Measurements from ENCODE around the gene NEK10.

The NEK10 gene

DNA sequence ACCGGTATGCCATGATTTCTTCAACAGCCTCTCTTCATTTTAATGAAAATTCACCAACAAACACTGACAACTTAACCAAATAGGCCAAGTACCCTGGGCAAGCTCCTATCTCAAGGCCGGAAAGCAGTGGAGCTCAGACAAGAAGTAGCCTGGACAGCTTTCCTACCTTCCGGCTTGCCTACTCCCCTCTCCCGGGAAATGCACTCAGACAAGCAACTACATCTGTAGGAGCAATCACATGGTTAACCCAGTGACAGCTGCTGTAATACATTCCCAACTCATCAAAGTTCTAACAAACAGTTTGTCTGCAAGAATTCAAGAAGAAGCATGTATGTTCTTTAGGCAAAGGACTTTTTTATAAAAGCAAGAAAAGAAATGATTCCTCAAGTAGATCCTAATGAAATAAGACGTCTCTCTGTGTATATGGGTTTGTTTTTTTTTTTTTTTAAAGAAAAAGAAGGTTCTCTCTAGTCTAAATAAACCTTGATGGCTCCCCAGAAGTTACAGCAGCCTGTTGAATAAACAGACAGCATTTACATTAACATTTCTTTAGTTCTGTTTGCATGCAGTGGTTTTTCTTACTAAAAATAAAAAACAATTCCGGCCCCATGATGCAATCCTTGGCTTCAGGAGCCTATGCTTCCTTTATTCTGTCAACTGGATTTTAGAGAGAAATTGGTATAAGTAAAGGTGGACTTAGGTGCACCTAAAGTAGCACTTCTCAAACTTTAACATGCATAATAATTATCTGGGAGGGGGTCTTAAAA lies 278.7 kb downstream of the NEK10 start:
- no peak for DNase-seq

DNA sequence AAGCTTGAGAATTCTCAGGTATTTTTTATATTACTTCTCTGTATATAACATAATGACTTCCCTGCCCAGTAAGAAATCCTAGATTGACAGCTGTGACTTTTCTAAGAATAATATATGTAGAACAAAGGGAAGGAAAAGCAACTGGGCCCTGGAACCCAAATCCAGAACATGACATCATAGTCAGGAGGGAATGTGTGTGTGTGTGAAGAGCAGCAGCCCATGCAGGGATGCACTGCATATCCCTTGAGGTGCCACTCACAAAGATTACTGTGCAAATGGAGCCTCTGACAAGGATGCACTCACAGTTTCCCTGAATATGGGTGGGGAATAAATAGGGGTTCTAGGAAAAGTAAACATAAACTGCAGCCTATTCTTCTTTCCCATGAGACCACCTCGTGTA lies 279.5 kb downstream of the NEK10 start:
- no peak for DNase-seq

DNA sequence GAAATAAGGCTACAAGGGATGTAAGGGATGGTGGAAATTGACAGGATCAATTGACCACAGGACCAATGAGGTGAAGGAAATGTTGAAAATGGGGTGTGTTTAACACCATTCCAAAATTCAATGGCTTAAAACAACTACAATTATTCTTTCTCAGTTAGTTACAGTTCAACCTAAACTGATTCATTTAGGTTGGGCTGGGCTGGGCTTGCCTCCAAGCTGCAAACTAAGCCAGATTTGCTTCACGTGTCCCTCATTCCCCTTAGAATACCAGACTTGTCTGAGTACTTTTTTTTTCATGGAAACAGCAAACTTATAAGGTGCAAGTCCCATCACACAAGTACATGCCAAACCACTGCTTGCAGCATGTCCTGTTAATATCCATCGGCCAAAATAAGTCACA lies 280.1 kb downstream of the NEK10 start:
- DNase-seq = no peak

DNA sequence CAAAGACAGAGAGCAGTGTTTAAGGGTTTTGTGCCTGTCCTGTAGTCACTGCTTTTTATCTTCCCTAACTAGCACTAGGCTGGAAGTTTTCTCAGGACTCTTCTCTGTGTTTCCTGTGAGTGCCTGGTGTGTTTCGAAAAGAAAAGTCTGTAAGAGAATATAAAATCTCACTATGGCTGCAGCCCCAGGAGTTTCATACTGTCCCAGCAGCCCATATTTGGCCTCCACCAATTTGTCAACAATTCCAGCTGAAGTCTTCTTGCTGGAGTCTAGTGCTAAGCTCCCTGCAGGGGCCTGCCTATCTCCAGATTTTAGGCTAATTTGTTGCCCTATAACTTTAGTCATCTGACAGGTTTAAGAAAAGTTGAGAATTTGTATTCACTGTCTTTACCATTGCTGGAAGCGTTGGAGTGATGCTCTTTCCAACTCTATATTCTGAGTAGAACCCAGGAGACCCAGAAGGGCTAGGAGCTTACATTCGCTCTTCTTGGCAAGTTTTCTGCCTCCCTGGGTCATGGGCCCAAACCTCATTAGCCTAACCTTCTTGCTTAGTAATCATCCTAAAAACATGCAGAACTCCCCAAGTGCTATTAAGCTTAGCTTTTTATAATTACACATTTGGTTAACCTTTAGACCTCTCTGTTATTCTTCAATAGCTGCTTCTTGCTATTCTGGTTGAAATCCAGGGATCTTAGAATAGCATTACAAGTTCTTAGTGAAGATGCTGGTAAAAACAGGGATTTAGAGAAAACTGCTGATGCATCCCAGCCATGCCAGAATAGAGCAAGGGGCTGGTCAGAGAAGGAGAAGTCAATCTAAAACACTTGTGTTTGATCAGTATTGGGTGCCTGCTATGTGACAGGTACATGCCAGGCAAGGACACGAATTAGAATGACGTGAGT lies 283.1 kb downstream of the NEK10 start:
- no peak for DNase-seq

DNA sequence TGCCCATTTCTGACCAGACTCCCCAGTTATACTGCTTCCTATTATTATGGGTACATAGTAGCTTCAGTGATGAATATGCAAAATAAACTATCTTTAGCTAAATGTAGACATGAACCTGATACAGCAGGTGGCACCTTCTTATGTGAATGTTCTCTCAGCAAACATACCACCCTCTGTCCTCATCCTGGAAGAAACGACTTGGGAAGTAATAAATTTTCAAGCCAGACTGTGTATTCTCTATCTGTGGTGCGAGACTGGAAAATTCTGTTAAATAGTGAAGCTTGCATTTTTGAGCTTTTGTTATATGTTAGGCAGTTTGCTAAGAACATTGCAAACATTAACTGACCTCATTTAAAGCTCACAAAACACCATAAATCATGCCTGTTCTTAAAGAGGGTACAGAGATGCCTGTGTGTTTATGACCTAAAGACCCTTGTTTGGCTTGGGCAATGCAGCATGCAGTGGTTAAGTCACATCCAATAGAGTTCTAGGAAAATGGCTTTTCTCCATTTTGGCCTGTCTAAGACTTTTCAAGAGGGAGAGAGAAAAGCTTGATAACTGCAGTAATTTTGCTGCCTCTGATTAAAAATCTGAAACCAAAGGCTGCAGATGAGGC lies 287.1 kb downstream of the NEK10 start:
- DNase-seq = no peak

DNA sequence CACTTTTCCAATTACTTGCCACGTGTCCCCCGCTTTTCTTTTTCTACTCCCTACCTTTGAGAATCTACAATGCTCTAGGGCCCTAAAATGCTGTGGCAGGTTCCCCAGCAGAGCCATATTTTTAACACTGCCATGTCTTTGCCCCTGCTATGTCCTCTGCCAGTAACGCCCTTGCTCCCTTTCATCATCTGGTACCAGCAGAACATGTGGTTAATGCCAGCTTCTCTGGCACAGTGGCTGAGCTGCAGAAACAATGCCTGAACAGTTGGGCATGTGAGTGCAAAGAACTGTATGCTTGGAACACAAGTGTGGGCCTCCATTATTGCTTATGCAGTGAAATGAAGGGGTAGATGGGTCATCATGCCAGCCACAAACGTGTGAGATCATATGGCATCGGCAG lies 287.6 kb downstream of the NEK10 start:
- DNase-seq = no peak

DNA sequence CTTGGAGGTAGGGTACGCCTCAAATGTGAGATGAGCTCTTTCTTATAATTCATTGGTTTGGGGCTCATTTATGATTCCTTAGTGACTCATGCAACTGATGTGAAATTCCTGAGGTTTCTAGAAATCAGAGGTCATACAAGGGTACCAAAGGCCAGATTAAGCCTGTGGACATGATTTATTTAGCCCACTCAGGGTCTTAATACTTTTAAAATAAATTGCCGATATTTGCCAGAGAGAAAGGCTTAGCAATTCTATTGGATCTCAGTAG lies 289.0 kb downstream of the NEK10 start:
- no peak for DNase-seq

DNA sequence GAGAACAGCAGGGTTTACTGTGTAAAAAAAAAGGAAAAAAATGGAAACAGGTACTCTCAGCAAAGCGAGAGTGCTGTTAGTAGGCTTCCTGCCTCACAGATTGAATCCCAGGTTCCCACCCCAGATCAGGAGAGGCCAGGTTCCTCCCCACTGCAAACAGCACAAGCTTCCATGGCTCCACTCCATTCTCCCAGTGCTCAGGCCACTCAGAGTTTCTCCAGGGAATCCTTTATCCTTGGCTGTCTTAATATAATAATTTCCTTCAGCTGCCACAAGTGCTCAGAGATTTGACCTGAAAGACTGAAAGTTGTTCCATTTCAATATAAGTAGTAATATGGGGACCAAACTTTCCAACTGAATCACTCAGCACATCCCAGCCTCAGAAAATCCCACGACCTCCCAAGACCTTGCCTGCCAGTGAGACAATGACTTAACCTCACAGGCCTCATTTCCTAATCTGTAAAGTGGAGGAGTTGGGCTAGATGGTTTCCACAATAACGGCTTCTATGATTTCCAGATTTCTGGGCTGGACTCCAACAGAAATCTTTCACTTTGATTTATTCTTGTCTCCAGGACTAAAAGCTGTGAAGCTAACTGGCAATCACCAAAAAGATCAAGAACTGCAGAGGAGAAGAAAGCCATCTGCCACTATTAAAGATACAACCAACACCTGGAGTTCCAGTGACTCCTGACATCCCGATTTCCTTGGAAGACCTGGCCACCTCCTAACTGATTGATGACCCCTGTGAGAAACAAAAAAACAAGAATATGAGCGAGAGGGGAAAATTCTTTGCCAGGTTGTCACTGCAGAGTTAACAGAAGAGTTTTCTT lies 289.5 kb downstream of the NEK10 start:
- DNase-seq = no peak

DNA sequence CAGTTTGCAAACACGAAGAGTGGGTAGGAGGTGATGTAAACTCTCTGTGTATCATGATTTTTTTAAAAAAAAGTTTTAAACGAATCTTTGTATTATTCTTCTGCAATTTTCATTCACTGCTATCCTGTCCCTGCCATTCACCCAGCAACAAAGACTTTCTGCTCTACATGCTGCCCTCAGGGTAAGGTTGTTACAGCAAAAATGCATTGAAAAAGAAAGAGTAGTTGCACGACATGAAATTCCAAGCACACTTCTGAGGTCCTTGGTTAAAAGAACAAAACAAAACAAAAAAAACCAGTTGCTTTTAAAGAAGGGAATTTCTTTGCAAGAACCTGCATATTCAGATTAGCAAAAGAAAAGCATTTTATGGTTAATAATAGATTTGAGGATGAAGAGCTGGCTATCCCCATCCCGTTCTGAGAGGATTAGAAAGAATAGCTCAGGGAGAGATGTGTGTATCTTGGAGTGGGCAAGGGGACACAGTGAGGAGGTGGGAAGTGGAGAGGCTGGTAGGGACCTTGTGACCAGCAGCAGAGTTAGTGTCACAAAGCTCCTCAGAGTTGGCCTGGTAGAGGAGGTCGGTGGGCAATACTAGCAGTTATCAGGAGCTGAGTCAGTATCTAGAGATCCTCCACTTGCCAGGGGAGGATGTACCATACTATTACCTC lies 290.8 kb downstream of the NEK10 start:
- DNase-seq = no peak

DNA sequence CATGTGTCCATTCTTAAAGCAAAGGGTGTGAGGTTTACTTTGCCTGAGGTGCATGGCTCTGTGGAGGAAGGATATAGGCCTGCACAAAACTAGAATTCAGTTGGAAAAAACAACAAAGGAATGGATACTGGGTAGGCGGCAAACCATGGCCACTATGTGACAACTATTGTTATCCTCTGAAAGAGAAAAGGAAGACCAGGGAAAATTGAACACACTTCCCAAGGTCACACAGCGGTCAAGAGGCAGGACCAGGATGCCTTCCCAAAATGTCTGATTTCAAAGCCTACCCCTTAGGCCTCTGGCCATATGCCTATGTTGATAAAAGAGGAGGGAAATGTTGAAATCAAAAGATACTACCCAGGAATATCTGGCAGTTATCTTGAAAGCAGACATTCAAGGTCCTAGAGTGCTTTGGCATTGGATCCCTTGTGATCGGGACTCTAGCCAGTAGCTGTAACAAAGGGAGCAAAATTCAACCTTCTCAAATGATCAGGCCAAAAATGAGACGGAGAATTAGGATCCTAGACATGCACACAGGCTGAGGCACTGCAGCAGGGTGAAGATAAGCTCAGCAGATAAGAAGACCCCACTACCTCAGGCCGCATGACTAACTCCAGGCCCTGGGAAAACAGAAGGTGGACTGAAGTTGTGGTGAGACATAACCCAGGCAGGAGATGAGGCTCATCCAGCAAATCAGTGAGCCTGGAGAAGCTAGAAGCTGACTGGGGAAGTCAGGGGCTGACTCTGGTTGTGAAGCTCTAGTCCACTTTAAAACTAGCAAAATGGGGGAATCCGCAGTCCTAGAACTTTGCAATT lies 292.2 kb downstream of the NEK10 start:
- no peak for DNase-seq

DNA sequence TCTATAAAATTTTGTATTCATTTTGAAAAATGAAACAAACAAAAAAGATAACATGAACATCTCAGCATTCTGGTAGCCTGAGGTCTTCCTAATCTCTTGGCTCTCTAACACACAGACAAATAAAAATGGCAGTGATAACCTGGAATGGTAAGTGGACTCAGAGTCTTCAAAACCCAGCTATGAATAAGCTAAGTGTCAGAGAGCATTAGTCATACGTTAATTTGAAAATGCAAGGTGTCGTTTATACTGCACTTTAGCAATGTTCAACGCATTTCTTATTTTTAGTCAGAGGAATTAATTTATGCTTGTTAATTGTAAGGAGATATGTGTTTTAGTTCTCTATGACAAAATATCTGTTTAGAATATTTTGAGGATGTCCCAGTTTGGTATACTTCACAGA lies 294.3 kb downstream of the NEK10 start:
- DNase-seq = no peak

DNA sequence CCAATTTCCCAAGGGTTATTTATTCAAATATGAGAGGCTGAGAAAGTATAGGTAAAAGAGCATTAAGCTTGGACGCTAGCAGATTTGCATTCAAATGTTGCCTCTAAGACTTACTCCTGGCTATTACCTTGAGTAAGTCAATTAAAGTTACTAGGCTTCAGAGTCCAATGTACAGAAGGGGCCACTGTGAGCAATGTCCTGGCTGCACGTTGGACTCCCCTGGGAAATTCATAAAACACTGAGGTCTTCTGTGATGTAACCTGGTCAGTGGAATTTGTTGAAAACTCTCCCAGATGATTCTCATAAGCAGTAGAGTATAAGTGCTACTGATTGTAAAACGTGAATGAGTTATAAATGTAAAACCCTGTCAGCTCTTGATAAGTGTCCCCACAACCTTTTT lies 295.3 kb downstream of the NEK10 start:
- DNase-seq = no peak

DNA sequence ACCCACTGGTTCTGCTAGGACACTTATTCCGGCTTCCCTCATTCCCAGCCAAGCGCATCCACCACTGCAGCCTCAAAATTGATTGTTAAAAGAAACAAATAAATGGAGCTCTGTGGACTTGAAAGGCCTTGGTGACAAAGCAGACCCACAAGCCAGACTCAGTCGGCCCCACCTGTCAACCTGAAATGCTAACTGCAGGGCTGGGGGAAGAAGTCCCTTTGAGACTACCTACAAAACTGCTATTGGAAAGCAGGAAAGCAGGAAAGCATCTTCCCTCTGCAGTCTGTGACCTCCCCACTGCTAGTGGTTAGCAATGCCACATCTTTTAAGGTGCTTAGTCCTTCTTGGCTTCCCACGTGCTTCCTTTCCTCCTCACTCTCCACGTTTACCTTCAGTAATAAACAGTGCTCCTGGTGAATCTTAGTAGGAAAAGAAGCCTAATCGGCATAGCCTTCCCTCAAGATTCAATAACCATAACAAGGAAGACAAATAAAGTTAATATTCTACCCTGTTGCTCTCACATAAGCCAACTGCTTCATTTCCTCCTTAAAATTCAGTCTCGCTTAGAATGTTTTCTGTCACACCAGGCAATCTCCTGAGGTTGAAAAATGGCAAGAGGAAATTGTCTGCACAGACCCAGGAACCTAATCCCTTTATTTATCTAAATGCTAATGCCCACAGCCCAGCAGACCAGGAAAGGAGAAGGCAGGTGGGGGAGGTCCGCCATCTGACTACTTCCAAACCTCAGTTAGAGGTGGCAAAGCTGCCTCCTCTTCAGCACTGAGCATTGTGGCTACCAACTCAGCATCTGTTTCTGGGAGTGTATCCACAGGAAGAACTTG lies 296.2 kb downstream of the NEK10 start:
- no peak for DNase-seq

DNA sequence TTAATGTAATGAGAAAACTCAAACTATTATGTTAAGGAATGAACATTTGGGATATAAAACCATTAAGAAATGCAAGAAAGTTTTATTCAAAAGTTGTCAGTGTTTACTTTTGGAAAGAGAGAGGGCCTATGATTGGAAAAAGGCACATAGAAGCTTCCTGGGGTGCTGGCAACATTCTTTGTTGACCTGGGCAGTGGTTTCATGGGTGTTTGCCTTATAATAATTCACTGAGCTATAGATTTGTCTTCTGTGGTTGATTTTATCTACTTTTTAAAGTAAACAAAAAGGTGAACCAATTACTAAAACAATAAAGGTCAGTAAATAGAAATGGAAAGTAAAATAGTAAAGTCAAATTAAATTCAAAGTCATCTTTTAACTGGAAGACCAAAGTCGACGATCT lies 308.8 kb downstream of the NEK10 start:
- DNase-seq = no peak
